HG03575 (cell line): ENCODE measurements around the gene RMND1.
"Not testable (repeated sequence)": the region's sequence is repeated elsewhere in the genome, so short reads cannot be mapped to it uniquely, and the experiment has no call there.

Experiments used
- ATAC-seq: cut with Tn5 transposase; IDR thresholded peaks from one replicate; pipeline ENCODE4 v1.9.1; 2021; ENCODE audit not compliant: unreplicated experiment, insufficient number of reproducible peaks, low FRiP score; ENCODE audit errors: extremely low read depth

The RMND1 gene

DNA sequence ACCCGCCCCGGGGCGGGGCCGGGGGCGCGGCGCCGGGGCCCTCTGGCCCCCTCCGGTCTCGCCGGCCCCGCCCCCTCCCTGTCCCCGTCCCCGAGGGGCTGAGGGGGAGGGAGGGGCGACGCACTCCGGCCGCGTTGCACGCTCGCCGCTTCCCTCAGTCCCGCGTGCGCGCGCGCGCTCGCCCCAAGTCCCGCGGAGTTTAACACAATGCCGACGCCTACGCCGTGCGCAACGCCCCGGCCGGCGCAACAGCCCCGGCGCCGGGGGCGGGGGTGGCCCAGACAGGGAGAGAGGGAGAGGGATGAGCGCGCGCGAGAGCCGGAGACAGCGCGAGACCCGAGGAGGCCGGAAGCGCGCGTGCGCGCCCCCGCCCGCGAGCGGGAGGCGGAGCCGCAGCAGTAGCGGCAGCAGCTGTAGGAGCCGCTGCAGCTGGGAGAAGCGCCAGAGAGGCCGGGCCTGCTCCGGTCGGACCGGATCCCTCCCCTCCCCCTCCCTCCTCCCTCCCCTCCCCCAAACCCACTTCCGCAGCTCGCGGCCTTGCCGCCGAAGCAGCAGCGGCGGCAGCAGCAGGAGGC is 61.6 kb downstream of the RMND1 start:
- ATAC-seq = peak; percentile 49

DNA sequence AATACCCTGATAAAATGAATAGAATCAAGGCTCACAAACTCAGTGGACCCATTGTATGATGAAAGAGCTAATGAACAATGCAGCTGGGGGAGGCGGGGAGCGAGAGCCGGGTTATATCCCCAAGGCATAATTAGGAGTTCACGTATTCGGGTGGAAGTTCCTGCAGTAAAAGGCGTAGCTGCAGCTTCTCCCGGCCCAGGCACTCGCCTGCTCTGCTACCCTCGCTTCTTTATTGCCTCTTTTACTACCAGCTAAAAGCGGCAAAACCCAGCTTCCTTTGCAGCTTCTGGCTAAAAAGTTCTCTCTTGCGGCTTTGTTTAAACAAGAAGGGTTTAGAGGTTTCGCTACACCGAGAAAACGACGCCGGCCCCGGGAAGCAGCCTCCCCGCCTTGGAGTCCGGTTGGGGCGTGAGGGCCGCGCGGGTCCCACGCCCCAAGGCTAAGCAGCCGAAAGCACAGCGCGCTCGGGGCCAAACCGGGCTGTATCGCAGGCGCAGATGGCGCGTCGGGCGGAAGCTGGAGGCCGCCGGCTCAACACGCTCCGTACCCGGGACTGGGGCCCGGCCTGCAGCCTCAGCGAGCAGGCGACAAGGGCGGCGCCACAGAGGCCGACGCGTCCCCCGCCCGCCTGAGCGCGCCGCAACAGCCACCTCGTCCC is 62.2 kb downstream of the RMND1 start:
- peak; percentile 30 for ATAC-seq

DNA sequence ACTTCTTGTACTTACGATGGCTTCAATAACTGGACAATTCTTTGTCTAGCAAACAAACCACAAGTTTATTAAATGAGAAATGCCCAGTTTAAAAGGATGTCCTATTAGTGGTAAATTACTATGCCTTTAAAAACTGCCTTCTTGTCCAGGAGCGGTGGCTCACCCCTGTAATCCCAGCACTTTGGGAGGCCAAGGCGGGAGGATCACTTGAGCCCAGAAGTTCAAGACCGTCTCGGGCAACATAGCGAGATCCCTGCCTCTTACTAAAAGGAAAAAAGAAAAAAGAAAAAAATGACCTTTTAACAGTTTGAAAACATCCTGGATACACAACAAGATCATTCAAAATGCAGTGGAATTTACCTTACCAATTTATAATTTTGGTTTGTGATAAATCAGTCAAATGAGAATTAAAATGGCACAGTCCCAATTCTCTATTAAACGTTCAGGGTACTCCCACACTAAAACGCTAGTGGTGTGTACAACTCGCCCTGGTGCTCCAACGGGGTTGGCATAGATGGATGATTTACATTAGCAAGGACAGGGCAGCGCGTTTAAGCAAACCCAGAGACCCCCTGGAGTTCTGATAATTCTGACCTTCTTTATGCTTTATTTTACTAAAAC is 62.8 kb downstream of the RMND1 start:
- no peak for ATAC-seq

DNA sequence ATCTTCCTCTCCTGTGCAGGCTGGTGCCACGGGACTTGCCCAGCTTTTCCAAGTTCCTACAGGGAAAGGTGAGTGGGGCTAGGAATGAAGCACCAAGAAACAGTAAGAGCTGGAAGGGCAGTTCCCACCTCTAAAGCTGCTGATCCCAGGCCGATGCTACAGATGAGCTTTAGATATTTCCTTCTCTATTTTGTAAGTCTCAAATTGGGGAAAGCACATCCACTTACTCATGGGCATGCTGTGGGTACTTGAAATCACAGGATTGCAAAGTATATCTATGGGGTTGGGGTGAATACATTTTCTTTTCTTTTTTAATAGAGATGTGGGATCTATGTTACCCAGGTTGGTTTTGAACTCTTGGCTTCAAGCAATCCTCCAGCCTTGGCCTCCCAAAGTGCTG is 63.7 kb downstream of the RMND1 start:
- no peak for ATAC-seq

DNA sequence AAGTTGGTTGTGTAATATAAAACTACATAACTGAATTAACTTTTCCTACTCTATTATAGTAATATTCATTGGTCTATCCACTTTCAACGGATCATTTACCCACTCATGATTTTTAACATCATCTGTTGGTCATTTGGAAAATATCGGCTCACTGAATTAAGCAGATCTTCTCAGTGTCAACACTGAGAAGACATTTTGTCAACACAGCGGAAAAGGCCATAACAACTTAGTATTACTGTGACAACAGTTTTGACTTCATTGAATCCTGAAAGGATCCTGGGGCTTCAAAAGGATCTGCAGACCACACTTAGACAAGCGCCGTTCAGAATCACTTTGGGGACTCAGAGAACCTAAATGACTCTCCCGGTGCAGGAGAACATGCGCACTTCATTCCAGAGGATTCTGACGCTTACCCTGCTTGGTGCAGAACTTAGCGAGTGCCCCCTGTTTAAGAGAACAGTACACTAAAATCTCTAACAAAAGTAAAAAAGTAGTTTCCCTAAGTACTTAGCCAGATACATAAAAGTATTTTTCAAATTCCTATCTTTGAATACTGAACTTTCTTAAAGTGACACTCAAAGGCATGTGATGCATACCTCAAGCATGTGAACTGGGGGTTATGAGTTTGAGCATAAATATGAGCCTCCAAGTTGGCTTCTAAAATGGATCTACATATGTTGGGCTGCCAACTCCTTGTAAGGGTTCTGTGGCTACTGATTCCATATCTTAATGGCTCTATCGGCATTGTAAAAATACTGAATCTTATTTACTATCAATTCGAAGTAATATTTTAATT is 64.6 kb downstream of the RMND1 start:
- no peak for ATAC-seq

DNA sequence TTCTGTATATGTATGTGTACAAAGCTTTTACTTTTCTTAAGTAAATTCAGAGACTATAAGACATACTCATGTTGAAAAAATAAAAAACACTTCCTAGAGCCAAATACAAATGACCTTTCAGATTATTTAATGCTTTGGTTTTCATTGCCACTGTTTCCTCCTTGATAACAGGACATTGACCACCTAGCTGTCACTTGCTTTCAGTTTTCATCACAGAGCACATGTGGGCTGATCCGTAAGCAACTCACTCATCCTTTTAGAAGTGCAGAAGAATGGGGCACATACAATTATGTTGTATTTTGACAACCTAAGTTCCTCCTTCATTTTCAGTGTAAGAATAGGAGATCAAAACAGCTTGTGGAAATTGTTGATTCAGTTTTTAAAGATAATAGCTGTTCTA is 66.7 kb downstream of the RMND1 start:
- no peak for ATAC-seq

DNA sequence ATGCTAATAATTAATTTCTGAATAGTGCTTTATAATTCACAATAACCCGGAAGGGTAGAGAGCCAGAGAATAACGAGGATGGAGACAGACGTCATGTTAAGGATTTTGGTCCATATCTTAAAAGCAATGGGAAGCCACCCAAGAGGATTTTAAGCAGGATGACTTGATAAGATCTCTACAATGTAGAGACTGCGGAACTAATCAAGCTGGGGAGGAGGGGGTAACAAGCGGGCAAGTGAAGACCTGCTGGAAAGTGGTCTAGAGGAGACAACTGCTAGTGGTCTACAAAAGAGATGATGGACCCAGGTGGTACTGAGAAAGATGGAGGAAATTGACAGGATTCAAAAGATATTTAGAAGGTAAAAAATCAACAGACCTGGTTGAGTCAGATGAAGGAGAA is 67.8 kb downstream of the RMND1 start:
- no peak for ATAC-seq

DNA sequence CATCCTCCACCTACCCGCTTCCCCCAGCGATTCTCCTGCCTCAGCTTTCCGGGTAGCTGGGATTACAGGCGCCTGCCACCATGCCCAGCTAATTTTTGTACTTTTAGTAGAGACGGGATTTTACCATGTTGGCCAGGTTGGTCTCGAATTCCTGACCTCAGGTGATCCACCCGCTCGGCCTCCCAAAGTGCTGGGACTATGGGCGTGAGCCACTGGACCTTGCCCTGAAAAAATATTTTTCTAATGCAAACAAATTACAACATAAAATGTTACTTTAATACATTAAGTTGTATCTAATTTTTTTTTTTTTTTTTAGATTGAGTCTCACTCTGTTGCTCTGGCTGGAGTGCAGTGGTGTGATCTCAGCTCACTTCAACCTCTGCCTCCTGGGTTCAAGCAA is 69.3 kb downstream of the RMND1 start:
- ATAC-seq = not testable (repeated sequence)

DNA sequence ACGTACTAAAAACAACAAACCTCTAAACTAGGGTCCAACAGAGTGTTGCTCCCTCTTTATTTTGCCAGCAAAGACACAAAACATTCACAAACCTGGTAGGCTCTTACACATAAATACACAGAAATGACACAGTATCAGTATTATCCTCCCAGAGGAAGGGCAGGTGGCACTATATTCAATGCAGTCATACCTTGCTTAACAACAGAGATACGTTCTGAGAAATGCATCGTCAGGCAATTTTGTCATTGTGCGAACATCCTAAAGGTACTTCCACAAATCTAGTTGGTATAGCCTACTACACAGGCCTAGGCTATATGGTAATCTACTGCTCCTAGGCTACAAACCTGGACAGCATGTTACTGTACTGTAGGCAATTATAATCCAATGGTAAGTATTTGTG is 70.2 kb downstream of the RMND1 start:
- ATAC-seq = no peak

DNA sequence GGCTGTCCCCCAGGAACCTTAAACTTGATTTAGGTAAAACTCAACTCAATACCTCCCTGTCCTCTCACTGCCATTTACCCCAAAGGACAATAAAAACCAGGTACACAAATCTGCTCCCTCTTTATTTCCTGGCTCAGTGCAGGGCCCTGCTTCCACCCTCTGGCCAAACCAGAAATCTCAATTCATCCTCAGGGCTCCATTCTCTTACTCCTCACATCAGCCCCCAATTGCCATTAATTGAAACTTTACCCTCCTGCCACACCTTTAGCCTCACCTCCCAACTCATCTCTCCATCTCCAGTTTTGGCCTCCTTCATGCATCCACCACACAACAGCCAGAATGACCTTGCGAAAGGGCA is 71.1 kb downstream of the RMND1 start:
- no peak for ATAC-seq

DNA sequence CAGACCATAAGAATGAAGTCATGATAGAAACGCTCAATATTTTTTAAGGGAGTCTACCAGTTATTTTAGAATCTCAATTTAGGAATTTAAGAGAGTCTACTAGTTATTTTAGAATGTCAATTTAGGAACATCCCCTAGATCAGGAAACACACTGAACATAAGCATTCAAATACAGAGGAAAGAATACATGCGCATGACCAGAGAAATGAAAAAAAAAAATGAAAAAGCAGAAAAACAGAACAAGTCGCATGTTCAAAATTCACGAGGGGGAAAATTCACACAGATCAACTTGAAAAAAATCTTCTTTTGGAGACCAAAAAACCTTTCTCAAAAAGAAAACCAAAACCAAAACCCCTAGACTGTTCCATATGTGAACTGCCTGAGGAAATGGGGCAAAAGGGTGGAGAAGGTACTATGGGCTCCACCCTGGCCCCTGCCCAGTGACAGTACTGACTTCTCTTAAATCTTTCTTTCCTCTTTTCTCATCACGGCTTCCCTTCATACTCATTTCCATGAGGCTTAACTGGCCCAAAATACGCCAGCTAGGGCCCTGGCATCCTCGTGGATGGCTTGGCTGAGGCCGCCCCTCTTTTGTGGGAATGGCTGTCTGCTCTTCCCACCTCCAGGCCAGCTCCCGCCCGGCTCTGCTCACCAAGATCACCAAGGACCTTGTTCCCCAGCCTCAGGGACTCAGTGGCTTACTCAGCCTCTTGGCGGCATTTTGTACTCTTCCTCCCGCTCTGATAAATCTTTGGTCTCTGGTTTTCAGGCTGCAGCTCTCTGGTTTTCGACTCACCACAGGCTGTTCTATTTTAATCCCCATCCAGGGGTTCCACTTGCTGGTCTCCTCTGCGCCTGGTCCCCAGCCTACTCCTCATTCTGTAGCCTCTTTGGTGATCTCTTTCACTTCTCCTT is 71.7 kb downstream of the RMND1 start:
- no peak for ATAC-seq

DNA sequence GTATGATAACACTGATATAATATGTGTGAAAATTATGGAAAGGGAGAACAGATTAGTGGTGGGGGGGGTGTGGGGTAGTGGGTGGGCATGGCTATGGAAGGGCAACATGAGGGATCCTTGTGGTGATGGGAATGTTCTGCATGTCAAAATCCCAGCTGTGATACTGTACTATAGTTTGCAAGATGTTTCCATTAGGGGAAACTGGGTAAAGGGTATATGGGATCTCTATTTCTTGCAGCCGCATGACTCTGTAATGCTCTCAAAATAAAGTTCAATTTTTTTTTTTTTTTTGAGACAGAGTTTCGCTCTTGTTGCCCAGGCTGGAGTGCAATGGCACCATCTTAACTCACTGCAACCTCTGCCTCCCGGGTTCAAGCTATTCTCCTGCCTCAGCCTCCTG is 74.8 kb downstream of the RMND1 start:
- no peak for ATAC-seq

DNA sequence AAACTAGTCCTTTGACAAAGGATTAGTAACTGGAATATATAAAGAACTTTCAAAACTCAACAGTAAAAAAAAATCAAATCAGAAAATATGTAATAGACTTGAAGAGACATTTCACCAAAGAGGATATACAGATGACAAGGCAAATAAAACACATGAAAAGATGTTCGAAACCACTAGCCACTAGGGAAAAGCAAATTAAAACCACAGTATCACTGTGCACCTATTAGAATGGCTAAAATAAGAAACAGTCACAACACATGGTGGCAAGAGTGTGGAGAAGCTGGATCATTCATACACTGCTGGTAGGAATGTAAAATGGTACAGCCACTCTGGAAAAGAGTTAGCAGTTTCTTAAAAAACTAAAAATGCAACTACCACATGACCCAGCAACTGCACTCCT is 75.5 kb downstream of the RMND1 start:
- ATAC-seq = no peak

DNA sequence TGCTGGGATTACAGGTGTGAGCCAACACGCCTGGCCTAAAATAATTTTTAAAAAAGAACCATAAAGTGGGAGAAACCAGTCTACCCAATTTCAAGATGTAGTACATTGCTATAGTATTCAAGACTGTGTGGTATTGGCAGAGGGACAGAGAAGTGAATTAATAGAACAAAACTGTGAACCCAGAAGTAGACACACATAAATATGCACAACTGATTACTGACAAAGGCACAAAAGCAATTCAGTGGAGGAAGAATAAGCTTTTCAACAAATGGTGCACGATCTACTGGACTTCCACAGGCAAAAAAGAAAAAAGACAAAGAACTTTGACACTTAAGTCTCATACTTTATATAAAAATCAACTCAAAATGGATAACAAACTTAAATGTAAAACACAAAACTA is 76.1 kb downstream of the RMND1 start:
- ATAC-seq = no peak

DNA sequence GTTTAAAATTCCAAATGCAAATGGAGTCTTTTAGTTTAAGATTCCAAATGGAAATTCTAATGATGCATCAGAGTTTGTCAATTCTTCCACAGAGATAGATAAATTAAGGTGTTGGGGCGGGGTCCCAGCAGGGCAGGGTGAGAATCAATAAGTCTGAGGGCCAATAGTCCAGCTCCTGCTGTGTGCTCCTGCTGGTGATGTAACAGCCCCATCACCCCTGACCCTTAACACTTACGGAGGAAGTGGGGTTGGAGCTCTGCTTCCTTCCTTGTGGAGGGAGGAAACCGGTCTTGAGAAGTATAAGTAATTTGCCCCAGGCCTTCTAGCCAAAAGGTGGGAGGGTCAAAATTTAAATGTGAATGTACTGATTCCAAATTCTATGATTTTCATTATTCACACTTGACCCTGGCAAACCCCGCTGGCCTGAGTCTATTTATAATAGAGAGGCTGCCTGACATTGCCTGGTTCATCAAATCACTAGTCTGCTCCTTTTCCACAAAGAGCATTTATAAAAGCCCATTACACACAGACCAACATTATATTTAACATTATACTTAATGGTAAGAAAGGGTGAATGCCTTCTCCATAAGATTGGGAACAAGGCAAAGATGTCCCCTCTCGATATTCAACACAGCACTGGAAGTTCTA is 77.8 kb downstream of the RMND1 start:
- ATAC-seq = no peak

DNA sequence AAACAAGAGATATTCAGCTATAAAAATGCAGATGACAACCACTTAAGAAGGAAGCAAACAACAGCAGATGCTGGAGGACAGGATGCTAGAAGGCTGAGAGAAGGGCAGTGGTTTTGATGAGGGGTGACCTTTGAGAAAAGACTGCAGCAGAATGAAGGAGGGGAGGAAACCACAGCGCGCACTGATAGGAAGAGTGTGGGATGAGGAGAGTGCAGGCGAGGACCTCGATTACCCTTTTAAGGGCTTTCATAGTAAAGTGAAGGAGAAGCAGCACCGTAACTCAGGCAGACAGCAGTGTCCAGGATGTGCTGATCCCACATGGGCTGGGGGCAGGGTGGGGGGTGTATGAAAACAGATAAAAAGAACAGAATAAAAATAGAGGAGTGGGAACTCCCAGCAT is 79.8 kb downstream of the RMND1 start:
- no peak for ATAC-seq

DNA sequence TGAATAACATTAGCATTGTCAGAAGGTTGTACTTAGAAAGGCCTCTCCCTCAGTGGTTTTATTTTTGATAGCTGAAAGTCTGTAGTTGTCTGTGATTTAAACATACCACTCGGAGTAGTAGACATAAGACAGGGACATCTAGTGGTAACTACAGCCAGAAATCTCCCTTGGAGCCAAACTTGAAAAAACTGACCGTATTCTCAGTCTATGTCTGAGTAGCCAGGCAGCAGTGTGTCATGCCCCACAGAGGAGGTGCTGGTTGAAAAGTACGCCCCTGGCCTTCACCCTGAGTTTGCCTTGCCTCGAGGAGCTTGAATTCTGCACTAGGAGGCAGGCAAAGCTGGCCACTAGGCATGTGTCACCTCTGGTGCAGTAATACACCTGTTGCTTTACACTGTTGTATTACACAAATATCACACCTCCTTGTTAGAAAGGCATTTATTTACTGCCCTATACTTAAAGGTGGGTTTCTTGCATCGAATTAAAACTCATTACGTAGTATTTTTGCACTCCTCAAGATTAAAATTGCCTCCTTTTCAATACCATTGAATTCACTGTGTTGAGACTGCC is 81.3 kb downstream of the RMND1 start:
- no peak for ATAC-seq

DNA sequence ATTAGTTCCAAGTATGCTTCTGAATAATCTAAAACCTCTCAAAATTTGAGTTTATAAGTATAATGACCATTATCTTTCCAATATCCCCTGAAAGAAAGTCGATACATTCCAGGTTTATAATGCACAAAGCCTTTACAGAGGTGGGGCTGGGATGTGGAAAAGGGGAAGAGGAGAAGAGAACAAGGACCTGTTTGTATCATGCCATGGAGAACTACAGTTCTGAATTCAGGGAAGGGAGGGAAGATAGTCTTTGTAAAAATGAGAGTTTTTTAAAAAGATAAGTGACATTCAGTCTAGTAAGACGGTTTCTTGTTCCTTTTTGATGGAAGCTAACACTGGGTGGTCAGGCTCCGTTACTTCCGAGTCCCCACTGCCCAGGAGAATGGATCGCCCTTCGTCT is 86.7 kb downstream of the RMND1 start:
- ATAC-seq = no peak
